ENCODE measurements around the gene NECTIN3. TPM values are rescaled to one million over a fixed set of nuclear protein-coding genes. Genes with fewer than 3 reads are reported as not detected.

Gene NECTIN3, protein sequence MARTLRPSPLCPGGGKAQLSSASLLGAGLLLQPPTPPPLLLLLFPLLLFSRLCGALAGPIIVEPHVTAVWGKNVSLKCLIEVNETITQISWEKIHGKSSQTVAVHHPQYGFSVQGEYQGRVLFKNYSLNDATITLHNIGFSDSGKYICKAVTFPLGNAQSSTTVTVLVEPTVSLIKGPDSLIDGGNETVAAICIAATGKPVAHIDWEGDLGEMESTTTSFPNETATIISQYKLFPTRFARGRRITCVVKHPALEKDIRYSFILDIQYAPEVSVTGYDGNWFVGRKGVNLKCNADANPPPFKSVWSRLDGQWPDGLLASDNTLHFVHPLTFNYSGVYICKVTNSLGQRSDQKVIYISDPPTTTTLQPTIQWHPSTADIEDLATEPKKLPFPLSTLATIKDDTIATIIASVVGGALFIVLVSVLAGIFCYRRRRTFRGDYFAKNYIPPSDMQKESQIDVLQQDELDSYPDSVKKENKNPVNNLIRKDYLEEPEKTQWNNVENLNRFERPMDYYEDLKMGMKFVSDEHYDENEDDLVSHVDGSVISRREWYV
- total RNA-seq = 10 to 100 TPM; 25.3 to 63.8 TPM

DNA sequence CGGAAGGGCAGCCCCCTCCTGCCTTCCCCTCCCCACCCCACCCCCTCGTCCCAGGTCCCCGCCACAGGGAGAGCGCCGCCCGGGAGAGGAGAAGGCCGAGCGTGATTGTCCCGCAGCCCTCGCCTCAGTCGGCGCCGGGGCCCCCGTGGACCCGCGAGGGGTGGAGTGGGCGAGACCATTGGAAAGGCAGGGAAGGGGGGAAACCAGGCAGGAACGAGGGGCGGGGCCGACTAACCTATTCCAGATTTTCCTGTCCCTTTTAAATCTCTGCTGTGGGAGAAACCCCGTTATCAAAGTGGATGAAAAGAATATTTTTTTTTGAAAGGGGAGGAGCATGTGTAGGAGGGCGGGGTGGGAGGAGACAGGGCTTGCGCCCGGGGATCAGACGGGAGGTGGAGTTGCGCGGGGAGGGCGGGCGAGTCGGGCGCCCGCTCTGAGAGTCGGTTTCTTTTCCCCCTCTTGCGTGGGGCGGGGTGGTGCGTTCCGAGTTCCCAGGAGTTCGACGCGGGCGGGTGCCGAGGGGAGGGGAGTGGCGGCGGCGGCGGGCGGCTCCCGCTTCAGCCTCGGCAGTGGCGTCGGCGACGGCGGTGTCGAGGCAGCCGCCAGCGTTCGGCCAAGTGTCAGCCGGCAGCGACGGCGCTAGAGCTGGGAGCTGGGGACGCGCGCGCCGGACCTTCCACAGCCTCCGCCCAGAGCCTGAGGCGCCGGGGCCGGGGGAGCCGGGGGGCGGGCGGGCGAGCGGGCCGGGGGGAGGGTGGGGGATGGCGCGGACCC is at the start of gene NECTIN3:
NECTIN3 (plus strand) TSS at position 560 of the 774 bp plus-strand sequence; CDS start at position 762, 202 bp downstream.
- Histone ChIP-seq H3K9me3 (no peaks in the 10 kb centered on the region), H3K27ac (peak within 1 kb of the TSS; percentile 91 to 94), H3K4me3 (peak within 1 kb of the TSS; percentile 77 to 89), H3K36me3 (no peaks in the 10 kb centered on the region), H3K4me1 (replicated peaks) (no peaks in the 10 kb centered on the region), H3K27me3 (replicated peaks; ENCODE audit: insufficient read depth) (no peaks in the 10 kb centered on the region)
- intact Hi-C loops (cut with DNase I) = no loop called here
- peak; percentile 70 for TF ChIP-seq POLR2AphosphoS5 (IDR thresholded peaks at IDR 0.05)
- no peak for TF ChIP-seq POLR2A (IDR thresholded peaks at IDR 0.05)
- TF ChIP-seq, protein P1, sequence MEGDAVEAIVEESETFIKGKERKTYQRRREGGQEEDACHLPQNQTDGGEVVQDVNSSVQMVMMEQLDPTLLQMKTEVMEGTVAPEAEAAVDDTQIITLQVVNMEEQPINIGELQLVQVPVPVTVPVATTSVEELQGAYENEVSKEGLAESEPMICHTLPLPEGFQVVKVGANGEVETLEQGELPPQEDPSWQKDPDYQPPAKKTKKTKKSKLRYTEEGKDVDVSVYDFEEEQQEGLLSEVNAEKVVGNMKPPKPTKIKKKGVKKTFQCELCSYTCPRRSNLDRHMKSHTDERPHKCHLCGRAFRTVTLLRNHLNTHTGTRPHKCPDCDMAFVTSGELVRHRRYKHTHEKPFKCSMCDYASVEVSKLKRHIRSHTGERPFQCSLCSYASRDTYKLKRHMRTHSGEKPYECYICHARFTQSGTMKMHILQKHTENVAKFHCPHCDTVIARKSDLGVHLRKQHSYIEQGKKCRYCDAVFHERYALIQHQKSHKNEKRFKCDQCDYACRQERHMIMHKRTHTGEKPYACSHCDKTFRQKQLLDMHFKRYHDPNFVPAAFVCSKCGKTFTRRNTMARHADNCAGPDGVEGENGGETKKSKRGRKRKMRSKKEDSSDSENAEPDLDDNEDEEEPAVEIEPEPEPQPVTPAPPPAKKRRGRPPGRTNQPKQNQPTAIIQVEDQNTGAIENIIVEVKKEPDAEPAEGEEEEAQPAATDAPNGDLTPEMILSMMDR (IDR thresholded peaks at IDR 0.05) = no peak
- under 1% methylated on average over 60 of the region's 79 CpGs for WGBS
- peak; percentile 93 for DNase-seq (ENCODE audit: low spot score)

DNA sequence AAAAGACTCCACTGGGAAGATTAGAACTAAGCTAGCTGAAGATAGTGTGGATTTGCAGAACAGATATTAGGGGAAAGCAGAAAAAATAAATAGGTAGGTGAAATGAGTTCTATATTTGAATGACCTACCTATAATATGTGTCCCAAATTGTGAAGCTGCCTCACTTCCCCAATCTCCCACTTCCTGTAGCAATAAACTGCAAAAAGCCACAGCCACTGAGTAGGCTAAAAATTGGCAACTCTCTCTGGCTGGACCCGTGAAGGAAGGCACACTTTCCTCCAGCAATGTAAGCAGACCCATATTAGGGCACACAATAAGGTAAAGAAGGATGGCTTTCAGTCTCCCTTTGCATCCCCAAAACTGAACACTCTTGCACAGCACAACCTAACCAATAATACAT is 43.7 kb upstream of the NECTIN3 start:
- DNase-seq (ENCODE audit: low spot score) = no peak
- Histone ChIP-seq H3K9me3 (no peaks in the 10 kb centered on the region), H3K36me3 (no peaks in the 10 kb centered on the region), H3K27me3 (replicated peaks; ENCODE audit: insufficient read depth) (no peaks in the 10 kb centered on the region), H3K4me3 (no peak overlapping the region), H3K4me1 (replicated peaks) (no peaks in the 10 kb centered on the region), H3K27ac (no peak overlapping the region)
- WGBS = 35% methylated on average over 1 of the region's 1 CpG
- TF ChIP-seq POLR2A (IDR thresholded peaks at IDR 0.05) = no peak
- TF ChIP-seq POLR2AphosphoS5 (IDR thresholded peaks at IDR 0.05) = no peak
- TF ChIP-seq, protein P1 (IDR thresholded peaks at IDR 0.05) = no peak
- intact Hi-C loops (cut with DNase I) = no loop called here

DNA sequence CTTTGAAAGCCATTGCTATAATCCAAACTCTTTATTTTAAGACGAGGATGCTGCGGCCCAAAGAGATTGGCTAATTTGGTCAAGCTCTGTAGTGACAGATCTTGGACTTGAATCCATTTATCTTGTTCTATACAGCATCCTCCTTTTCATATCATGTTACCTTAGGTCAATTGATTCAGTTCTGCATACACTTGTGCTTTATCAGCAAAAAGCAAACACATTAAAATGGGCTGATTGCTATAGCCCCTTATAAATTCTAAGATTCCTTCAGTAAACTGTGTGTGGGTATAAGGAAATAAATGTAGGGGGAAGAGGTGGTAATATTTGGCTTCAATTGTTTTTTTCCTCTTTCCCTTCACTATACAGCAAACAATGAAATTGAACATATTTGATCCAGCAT is 40.1 kb upstream of the NECTIN3 start:
- TF ChIP-seq POLR2A (IDR thresholded peaks at IDR 0.05) = no peak
- TF ChIP-seq, protein P1 (IDR thresholded peaks at IDR 0.05) = no peak
- no peak for TF ChIP-seq POLR2AphosphoS5 (IDR thresholded peaks at IDR 0.05)
- H3K36me3 ChIP-seq = no peaks in the 10 kb centered on the region
- 91% methylated on average over 2 of the region's 2 CpGs for WGBS
- intact Hi-C loops (cut with DNase I) = no loop called here
- no peak overlapping the region for H3K4me3 ChIP-seq
- H3K4me1 ChIP-seq (replicated peaks) = no peaks in the 10 kb centered on the region
- H3K27ac ChIP-seq = no peak overlapping the region
- no peaks in the 10 kb centered on the region for H3K27me3 ChIP-seq (replicated peaks; ENCODE audit: insufficient read depth)
- no peaks in the 10 kb centered on the region for H3K9me3 ChIP-seq
- no peak for DNase-seq (ENCODE audit: low spot score)

DNA sequence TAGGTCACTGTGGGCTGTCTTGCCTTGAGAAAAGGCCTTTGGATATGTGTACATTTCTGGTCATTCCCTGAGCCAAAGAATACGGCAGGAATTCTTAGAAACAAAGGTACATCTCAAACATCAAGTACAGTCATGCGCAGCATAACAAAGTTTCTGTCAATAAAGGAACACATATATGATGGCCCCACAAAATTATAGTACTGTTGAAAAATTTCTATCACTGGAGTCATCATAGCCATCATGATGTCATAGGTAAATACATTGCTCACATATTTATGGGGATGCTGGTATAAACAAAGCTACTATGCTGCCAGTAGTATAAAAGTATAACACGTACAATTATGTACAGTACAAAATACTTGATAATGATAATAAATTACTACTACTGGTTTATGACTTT is 38.9 kb upstream of the NECTIN3 start:
- 75% methylated on average over 3 of the region's 3 CpGs for WGBS
- H3K27me3 ChIP-seq (replicated peaks; ENCODE audit: insufficient read depth) = no peaks in the 10 kb centered on the region
- TF ChIP-seq POLR2AphosphoS5 (IDR thresholded peaks at IDR 0.05) = no peak
- no peak for TF ChIP-seq POLR2A (IDR thresholded peaks at IDR 0.05)
- TF ChIP-seq, protein P1 (IDR thresholded peaks at IDR 0.05) = no peak
- no peak overlapping the region for H3K4me3 ChIP-seq
- intact Hi-C loops (cut with DNase I) = no loop called here
- H3K4me1 ChIP-seq (replicated peaks) = no peaks in the 10 kb centered on the region
- no peak overlapping the region for H3K27ac ChIP-seq
- no peaks in the 10 kb centered on the region for H3K36me3 ChIP-seq
- H3K9me3 ChIP-seq = no peaks in the 10 kb centered on the region
- DNase-seq (ENCODE audit: low spot score) = no peak

Data from prostate gland (tissue), 2 donors.